Breast epithelium (tissue), 4 donors: ENCODE data around the gene PKD1L1. TPM values are rescaled to one million over a fixed set of nuclear protein-coding genes. Genes with fewer than 3 reads are reported as not detected.
A peak's percentile ranks its signal among the peaks of the same experiment; 100 is the strongest.
"Not testable (repeated sequence)": the region's sequence is repeated elsewhere in the genome, so short reads cannot be mapped to it uniquely, and the experiment has no call there.

Experiments
- DNase-seq, 2 donors: peaks; one replicate each; pipeline ENCODE4 v3.0.0-alpha.2; 2019; ENCODE audit warnings: low spot score in 2 of 2
- H3K27ac ChIP-seq, 2 donors: fragments of 200-600 bp; sonication (generic) in 1 of 2; one replicate each; pipeline ENCODE4 v1.5.1; 2016 to 2019; ENCODE audit warnings: mild to moderate bottlenecking in 1 of 2
- H3K27me3 ChIP-seq, 2 donors: fragments of 200-600 bp; sonication (generic) in 1 of 2; one replicate each; pipeline versions ENCODE4 v1.5.1 to v1.6.0; 2017 to 2019; ENCODE audit warnings: control low read depth in 1 of 2, mild to moderate bottlenecking in 1 of 2
- H3K36me3 ChIP-seq: fragments of 200-600 bp; one replicate; pipeline ENCODE4 v1.5.1; 2019
- H3K4me1 ChIP-seq, 2 donors: fragments of 200-600 bp; sonication (generic); one replicate each; pipeline ENCODE4 v1.5.1; 2016 to 2019; ENCODE audit warnings: control low read depth in 1 of 2
- H3K4me3 ChIP-seq, 3 donors: fragments of 200-600 bp; sonication (generic); 1 replicate in 2 of 3; 2 replicates in 1 of 3; pipeline ENCODE4 v1.5.1; 2016 to 2019; ENCODE audit warnings: mild to moderate bottlenecking in 3 of 3, moderate library complexity in 2 of 3
- H3K9me3 ChIP-seq, 2 donors: fragments of 200-600 bp; sonication (generic) in 1 of 2; one replicate each; pipeline ENCODE4 v1.5.1; 2016 to 2019; ENCODE audit warnings: control low read depth in 1 of 2
- POLR2A ChIP-seq: fragments of 450-650 bp; IDR thresholded peaks from one replicate; pipeline ENCODE4 v1.6.1; 2016; ENCODE audit warnings: antibody characterized with exemption, mild to moderate bottlenecking, moderate library complexity
- POLR2AphosphoS5 ChIP-seq, 3 donors: sonication (generic); formaldehyde crosslinking; IDR thresholded peaks; one replicate each; pipeline ENCODE4 v1.6.1; 2017; ENCODE audit warnings: antibody characterized with exemption in 3 of 3
- intact Hi-C: fragments of 100-400 bp; cut with DNase I; formaldehyde crosslinking; loops from one replicate; pipeline ENCODE4 v1.15.1; 2023; ENCODE audit warnings: low total_unique reads
- total RNA-seq, 3 donors: library from RNA; depleted of rRNA; stranded (reverse); fragments of >200 nt; gene quantifications; one replicate each; pipeline ENCODE4 v1.1.0, GENCODE V29; 2016
- TF ChIP-seq, protein P1 (sequence below), 3 donors: fragments of 450-650 bp; IDR thresholded peaks; one replicate each; pipeline ENCODE4 v1.5.1; 2016 to 2017; ENCODE audit warnings: antibody characterized with exemption in 3 of 3, mild to moderate bottlenecking in 3 of 3, moderate library complexity in 3 of 3

The PKD1L1 gene
- total RNA-seq, 3 donors from 2014 or later: 0.32 to 0.44 (median 0.33) TPM

DNA sequence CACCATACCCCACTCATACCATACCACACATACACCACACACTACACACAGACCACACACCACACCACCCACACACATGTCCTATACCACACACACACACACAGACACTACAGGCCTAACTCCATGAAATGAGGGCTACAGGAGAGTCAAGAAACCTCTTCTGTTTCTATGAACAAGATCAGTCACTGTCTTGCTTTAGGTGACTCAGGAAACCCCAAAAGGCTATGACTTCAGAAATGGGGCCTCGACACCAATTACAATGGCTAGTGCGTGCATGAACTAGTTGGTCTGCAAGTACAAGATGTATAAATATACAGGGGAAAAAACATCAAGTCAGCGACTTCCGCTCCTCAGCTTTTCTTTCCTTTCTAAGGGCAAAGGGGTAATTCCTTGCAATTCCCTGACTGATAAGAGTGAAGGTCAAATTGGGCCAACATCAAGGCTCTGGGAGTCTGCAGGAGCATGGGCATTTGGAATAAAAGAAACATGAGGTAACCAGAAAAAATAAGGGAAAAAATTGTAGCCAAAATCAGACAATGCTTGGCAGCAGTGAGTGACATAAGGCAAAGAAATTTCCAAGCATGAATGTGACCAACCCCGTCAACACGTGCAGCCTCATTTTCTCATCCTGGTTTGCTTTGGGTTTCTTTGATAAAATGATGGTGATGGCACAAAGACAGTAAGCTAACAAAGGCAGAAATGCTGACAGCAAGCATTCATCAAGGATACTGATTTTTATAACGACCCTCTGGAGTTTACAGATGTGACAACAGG lies 1.5 kb downstream of the PKD1L1 start:
- intact Hi-C loops: no loop called here
- no peaks in the 10 kb centered on the region for H3K4me1 ChIP-seq
- no peak overlapping the region for H3K4me3 ChIP-seq
- H3K27me3 ChIP-seq: no peaks in the 10 kb centered on the region
- DNase-seq: no peak
- no peak for TF ChIP-seq POLR2AphosphoS5 (IDR thresholded peaks at IDR 0.05)
- H3K27ac ChIP-seq: peak overlapping the region in 1 of 2 donors; percentile 38
- H3K9me3 ChIP-seq: no peaks in the 10 kb centered on the region
- H3K36me3 ChIP-seq: no peaks in the 10 kb centered on the region

- peak; percentile 56 to 75 for DNase-seq
- no peaks in the 10 kb centered on the region for H3K9me3 ChIP-seq
- no peak overlapping the region for H3K27ac ChIP-seq
- H3K4me1 ChIP-seq: no peaks in the 10 kb centered on the region
- no peaks in the 10 kb centered on the region for H3K27me3 ChIP-seq
- no peaks in the 10 kb centered on the region for H3K36me3 ChIP-seq
- intact Hi-C loops: no loop called here
- TF ChIP-seq, protein P1, sequence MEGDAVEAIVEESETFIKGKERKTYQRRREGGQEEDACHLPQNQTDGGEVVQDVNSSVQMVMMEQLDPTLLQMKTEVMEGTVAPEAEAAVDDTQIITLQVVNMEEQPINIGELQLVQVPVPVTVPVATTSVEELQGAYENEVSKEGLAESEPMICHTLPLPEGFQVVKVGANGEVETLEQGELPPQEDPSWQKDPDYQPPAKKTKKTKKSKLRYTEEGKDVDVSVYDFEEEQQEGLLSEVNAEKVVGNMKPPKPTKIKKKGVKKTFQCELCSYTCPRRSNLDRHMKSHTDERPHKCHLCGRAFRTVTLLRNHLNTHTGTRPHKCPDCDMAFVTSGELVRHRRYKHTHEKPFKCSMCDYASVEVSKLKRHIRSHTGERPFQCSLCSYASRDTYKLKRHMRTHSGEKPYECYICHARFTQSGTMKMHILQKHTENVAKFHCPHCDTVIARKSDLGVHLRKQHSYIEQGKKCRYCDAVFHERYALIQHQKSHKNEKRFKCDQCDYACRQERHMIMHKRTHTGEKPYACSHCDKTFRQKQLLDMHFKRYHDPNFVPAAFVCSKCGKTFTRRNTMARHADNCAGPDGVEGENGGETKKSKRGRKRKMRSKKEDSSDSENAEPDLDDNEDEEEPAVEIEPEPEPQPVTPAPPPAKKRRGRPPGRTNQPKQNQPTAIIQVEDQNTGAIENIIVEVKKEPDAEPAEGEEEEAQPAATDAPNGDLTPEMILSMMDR (IDR thresholded peaks at IDR 0.05): peak; percentile 43 to 78 (median 65)
- TF ChIP-seq POLR2AphosphoS5 (IDR thresholded peaks at IDR 0.05): no peak
- H3K4me3 ChIP-seq: no peak overlapping the region
Measured at GRCh38 chr7:47945261-47946015, 2.8 kb downstream of the PKD1L1 start.

DNA sequence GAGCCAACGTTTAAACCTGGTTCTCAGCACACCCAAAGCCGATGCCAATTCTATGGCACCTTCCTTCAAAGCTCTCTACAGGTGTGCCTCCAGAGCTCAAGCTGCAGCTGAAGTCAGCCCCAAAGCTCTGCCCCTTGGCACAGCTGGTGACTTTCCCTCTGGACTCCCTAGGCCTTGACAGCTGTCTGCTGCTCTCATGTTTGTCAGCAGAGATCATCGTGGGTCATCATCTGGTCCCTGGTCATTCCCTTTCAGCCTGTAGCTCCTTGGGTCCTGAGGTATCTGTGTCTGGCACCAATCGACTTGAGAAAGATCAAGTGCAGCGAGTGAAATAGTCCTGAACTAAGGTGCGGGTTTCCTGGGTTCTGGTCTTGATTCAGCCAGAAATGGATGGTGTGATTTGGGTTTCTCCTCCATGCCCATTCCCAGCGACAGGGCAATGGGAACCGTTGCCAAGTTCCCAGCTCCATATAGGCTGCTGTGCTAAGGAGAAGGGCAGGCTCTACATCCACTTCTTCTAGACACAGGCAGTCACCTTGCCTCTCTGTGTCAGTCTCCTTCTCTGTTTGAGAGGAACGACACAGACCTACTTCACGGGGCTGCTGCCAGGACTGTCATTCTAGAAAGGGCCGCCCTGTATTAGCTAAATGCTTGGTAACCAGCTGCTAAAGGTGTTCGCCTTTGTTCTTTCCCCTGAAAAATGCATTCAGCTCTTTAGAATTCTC lies 3.6 kb downstream of the PKD1L1 start:
- intact Hi-C loops: no loop called here
- DNase-seq: no peak
- Histone ChIP-seq H3K4me3 (no peak overlapping the region), H3K27ac (no peak overlapping the region), H3K9me3 (no peaks in the 10 kb centered on the region), H3K36me3 (no peaks in the 10 kb centered on the region), H3K4me1 (no peaks in the 10 kb centered on the region), H3K27me3 (no peaks in the 10 kb centered on the region)
- TF ChIP-seq POLR2AphosphoS5 (IDR thresholded peaks at IDR 0.05): no peak

GRCh38 chr7:47943676-47944474 lies 4.4 kb downstream of the PKD1L1 start:
- H3K36me3 ChIP-seq: no peaks in the 10 kb centered on the region
- H3K9me3 ChIP-seq: no peaks in the 10 kb centered on the region
- no peaks in the 10 kb centered on the region for H3K4me1 ChIP-seq
- TF ChIP-seq POLR2AphosphoS5 (IDR thresholded peaks at IDR 0.05) (no peak), POLR2A (no peak)
- TF ChIP-seq, protein P1 (IDR thresholded peaks at IDR 0.05): no peak
- no peak overlapping the region for H3K27ac ChIP-seq
- intact Hi-C loops: no loop called here
- no peak for DNase-seq
- no peaks in the 10 kb centered on the region for H3K27me3 ChIP-seq
- H3K4me3 ChIP-seq: no peak overlapping the region

GRCh38 chr7:47942651-47943050 lies 5.6 kb downstream of the PKD1L1 start:
- H3K4me1 ChIP-seq, H3K4me3 ChIP-seq, H3K9me3 ChIP-seq, intact Hi-C loops, DNase-seq, H3K27me3 ChIP-seq, H3K36me3 ChIP-seq: not testable (repeated sequence)
- H3K27ac ChIP-seq: peak overlapping the region in 1 of 2 donors; percentile 23

GRCh38 chr7:47942132-47942531 lies 6.1 kb downstream of the PKD1L1 start:
- no peaks in the 10 kb centered on the region for H3K27me3 ChIP-seq
- no peak for DNase-seq
- H3K36me3 ChIP-seq: no peaks in the 10 kb centered on the region
- H3K4me1 ChIP-seq: no peaks in the 10 kb centered on the region
- intact Hi-C loops: no loop called here
- H3K9me3 ChIP-seq: no peaks in the 10 kb centered on the region
- peak overlapping the region; percentile 31 to 86 for H3K27ac ChIP-seq
- H3K4me3 ChIP-seq: no peak overlapping the region
- TF ChIP-seq, protein P1 (IDR thresholded peaks at IDR 0.05): no peak
- TF ChIP-seq POLR2AphosphoS5 (IDR thresholded peaks at IDR 0.05) (no peak), POLR2A (no peak)
